Effector memory CD8-positive, alpha-beta T cell (primary cell): ENCODE results near the gene PCIF1.
"Not testable (repeated sequence)": the region's sequence is repeated elsewhere in the genome, so short reads cannot be mapped to it uniquely, and the experiment has no call there.

Experiments
- ATAC-seq: fragments of 150-1000 bp; cut with Tn5 transposase; replicated peaks from 2 replicates; pipeline ENCODE4 v1.10.0; 2021; ENCODE audit warnings: mild to moderate bottlenecking, moderate library complexity
- DNase-seq, 3 experiments: peaks; one replicate each; pipeline ENCODE4 v3.0.0; 2021
- H3K27ac Mint-ChIP-seq, 2 donors: one replicate each; pipeline ENCODE4 v1.8.0; 2022; ENCODE audit warnings: mild to moderate bottlenecking in 2 of 2, mixed read lengths in 2 of 2, moderate library complexity in 2 of 2
- H3K27me3 Mint-ChIP-seq, 2 donors: one replicate each; pipeline ENCODE4 v1.8.0; 2022; ENCODE audit warnings: mixed read lengths in 2 of 2
- H3K36me3 Mint-ChIP-seq: one replicate; pipeline ENCODE4 v1.8.0; 2022; ENCODE audit warnings: mild to moderate bottlenecking, moderate library complexity, mixed read lengths; ENCODE audit not compliant: insufficient read depth
- H3K4me1 Mint-ChIP-seq, 2 donors: one replicate each; pipeline ENCODE4 v1.8.0; 2022; ENCODE audit warnings: low read depth in 2 of 2, mixed read lengths in 2 of 2
- H3K4me3 Mint-ChIP-seq, 2 donors: one replicate each; pipeline ENCODE4 v1.8.0; 2022; ENCODE audit warnings: mild to moderate bottlenecking in 2 of 2, mixed read lengths in 2 of 2, moderate library complexity in 2 of 2
- H3K9me3 Mint-ChIP-seq, 2 donors: one replicate each; pipeline ENCODE4 v1.8.0; 2022; ENCODE audit warnings: mixed read lengths in 2 of 2

Gene PCIF1

GRCh38 chr20:45975686-45976085 lies 41.2 kb downstream of the PCIF1 start:
- ATAC-seq (no peak), DNase-seq (no peak)
- Mint-ChIP-seq H3K36me3 (peaks cover 20% of the 10 kb centered on the region), H3K27me3 (no peaks in the 10 kb centered on the region), H3K27ac (no peak overlapping the region), H3K4me1 (peaks cover 5 to 8% of the 10 kb centered on the region in 2 donors), H3K4me3 (no peak overlapping the region), H3K9me3 (no peaks in the 10 kb centered on the region)

GRCh38 chr20:45976086-45976485 lies 41.6 kb downstream of the PCIF1 start:
- ATAC-seq (no peak), DNase-seq (no peak)
- H3K36me3 Mint-ChIP-seq = peaks cover 19% of the 10 kb centered on the region
- peaks cover 5 to 8% of the 10 kb centered on the region in 2 donors for H3K4me1 Mint-ChIP-seq
- H3K9me3 Mint-ChIP-seq = no peaks in the 10 kb centered on the region
- H3K4me3 Mint-ChIP-seq = no peak overlapping the region
- H3K27ac Mint-ChIP-seq = no peak overlapping the region
- H3K27me3 Mint-ChIP-seq = no peaks in the 10 kb centered on the region

- no peaks in the 10 kb centered on the region for H3K4me1 Mint-ChIP-seq
- no peak overlapping the region for H3K4me3 Mint-ChIP-seq
- ATAC-seq (no peak), DNase-seq (no peak)
- no peaks in the 10 kb centered on the region for H3K9me3 Mint-ChIP-seq
- H3K27me3 Mint-ChIP-seq = no peaks in the 10 kb centered on the region
- no peaks in the 10 kb centered on the region for H3K36me3 Mint-ChIP-seq
- no peak overlapping the region for H3K27ac Mint-ChIP-seq
Measured at GRCh38 chr20:45981261-45981660, 46.8 kb downstream of the PCIF1 start.

GRCh38 chr20:45983279-45983743 lies 48.8 kb downstream of the PCIF1 start:
- no peak for DNase-seq
- Mint-ChIP-seq H3K4me3 (no peak overlapping the region), H3K9me3 (no peaks in the 10 kb centered on the region), H3K27ac (no peak overlapping the region), H3K4me1 (no peaks in the 10 kb centered on the region), H3K27me3 (no peaks in the 10 kb centered on the region), H3K36me3 (no peaks in the 10 kb centered on the region)
- no peak for ATAC-seq

GRCh38 chr20:45985573-45985972 lies 51.1 kb downstream of the PCIF1 start:
- H3K27ac Mint-ChIP-seq = peak overlapping the region in 1 of 2 donors; percentile 53
- no peak for DNase-seq
- no peaks in the 10 kb centered on the region for H3K36me3 Mint-ChIP-seq

GRCh38 chr20:45987108-45987780 lies 52.8 kb downstream of the PCIF1 start:
- H3K9me3 Mint-ChIP-seq = no peaks in the 10 kb centered on the region
- H3K27me3 Mint-ChIP-seq = peaks cover 0 to 11% of the 10 kb centered on the region in 2 donors
- no peaks in the 10 kb centered on the region for H3K4me1 Mint-ChIP-seq

More at GRCh38 chr20:45985573-45985972, 51.1 kb downstream of the PCIF1 start:
- no peaks in the 10 kb centered on the region for H3K27me3 Mint-ChIP-seq
- no peak overlapping the region for H3K4me3 Mint-ChIP-seq
- H3K4me1 Mint-ChIP-seq = no peaks in the 10 kb centered on the region
- no peak for ATAC-seq
- H3K9me3 Mint-ChIP-seq = no peaks in the 10 kb centered on the region

GRCh38 chr20:45988830-45989229 lies 54.3 kb downstream of the PCIF1 start:
- H3K27me3 Mint-ChIP-seq = peaks cover 5 to 11% of the 10 kb centered on the region in 2 donors
- H3K27ac Mint-ChIP-seq, DNase-seq, H3K36me3 Mint-ChIP-seq, H3K4me3 Mint-ChIP-seq, ATAC-seq, H3K4me1 Mint-ChIP-seq, H3K9me3 Mint-ChIP-seq: not testable (repeated sequence)

More at GRCh38 chr20:45987108-45987780, 52.8 kb downstream of the PCIF1 start:
- Mint-ChIP-seq H3K36me3 (no peaks in the 10 kb centered on the region), H3K4me3 (no peak overlapping the region), H3K27ac (no peak overlapping the region)
- ATAC-seq (peak; percentile 98), DNase-seq (peak; percentile 76 to 78 (median 77))

- H3K4me1 Mint-ChIP-seq = peaks cover 3 to 5% of the 10 kb centered on the region in 2 donors
Measured at GRCh38 chr20:45991616-45992015, 57.1 kb downstream of the PCIF1 start.

GRCh38 chr20:45993197-45993951 lies 58.9 kb downstream of the PCIF1 start:
- peaks cover 5 to 6% of the 10 kb centered on the region in 2 donors for H3K4me1 Mint-ChIP-seq
- H3K27ac Mint-ChIP-seq = no peak overlapping the region
- peaks cover 11 to 27% of the 10 kb centered on the region in 2 donors for H3K27me3 Mint-ChIP-seq
- ATAC-seq (no peak), DNase-seq (no peak)
- no peaks in the 10 kb centered on the region for H3K36me3 Mint-ChIP-seq
- no peaks in the 10 kb centered on the region for H3K9me3 Mint-ChIP-seq
- H3K4me3 Mint-ChIP-seq = no peak overlapping the region

More at GRCh38 chr20:45991616-45992015, 57.1 kb downstream of the PCIF1 start:
- DNase-seq = no peak
- Mint-ChIP-seq H3K27me3 (peaks cover 5 to 12% of the 10 kb centered on the region in 2 donors), H3K27ac (no peak overlapping the region), H3K36me3 (no peaks in the 10 kb centered on the region), H3K9me3 (no peaks in the 10 kb centered on the region), H3K4me3 (no peak overlapping the region)
- ATAC-seq = no peak

GRCh38 chr20:45994761-45995493 lies 60.4 kb downstream of the PCIF1 start:
- no peaks in the 10 kb centered on the region for H3K36me3 Mint-ChIP-seq
- H3K27ac Mint-ChIP-seq = no peak overlapping the region
- DNase-seq (no peak), ATAC-seq (no peak)
- H3K9me3 Mint-ChIP-seq = no peaks in the 10 kb centered on the region
- peaks cover 10 to 13% of the 10 kb centered on the region in 2 donors for H3K4me1 Mint-ChIP-seq
- H3K27me3 Mint-ChIP-seq = peaks cover 11 to 33% of the 10 kb centered on the region in 2 donors
- no peak overlapping the region for H3K4me3 Mint-ChIP-seq

- peaks cover 11 to 33% of the 10 kb centered on the region in 2 donors for H3K27me3 Mint-ChIP-seq
- H3K9me3 Mint-ChIP-seq, ATAC-seq, H3K36me3 Mint-ChIP-seq, H3K27ac Mint-ChIP-seq, DNase-seq, H3K4me3 Mint-ChIP-seq: not testable (repeated sequence)
- peaks cover 15 to 17% of the 10 kb centered on the region in 2 donors for H3K4me1 Mint-ChIP-seq
Measured at GRCh38 chr20:45995495-45996097, 61.1 kb downstream of the PCIF1 start.

- no peak for ATAC-seq
- peaks cover 15 to 18% of the 10 kb centered on the region in 2 donors for H3K4me1 Mint-ChIP-seq
- peak overlapping the region in 1 of 2 donors; percentile 22 for H3K27ac Mint-ChIP-seq
- DNase-seq = no peak
- H3K4me3 Mint-ChIP-seq = no peak overlapping the region
- H3K36me3 Mint-ChIP-seq = no peaks in the 10 kb centered on the region
- no peaks in the 10 kb centered on the region for H3K9me3 Mint-ChIP-seq
- peaks cover 11 to 22% of the 10 kb centered on the region in 2 donors for H3K27me3 Mint-ChIP-seq
Measured at GRCh38 chr20:45997187-45997586, 62.7 kb downstream of the PCIF1 start.
